ENCODE results near the gene PPP4R4.
"Not testable (repeated sequence)": the region's sequence is repeated elsewhere in the genome, so short reads cannot be mapped to it uniquely, and the experiment has no call there.

PPP4R4 gene

DNA sequence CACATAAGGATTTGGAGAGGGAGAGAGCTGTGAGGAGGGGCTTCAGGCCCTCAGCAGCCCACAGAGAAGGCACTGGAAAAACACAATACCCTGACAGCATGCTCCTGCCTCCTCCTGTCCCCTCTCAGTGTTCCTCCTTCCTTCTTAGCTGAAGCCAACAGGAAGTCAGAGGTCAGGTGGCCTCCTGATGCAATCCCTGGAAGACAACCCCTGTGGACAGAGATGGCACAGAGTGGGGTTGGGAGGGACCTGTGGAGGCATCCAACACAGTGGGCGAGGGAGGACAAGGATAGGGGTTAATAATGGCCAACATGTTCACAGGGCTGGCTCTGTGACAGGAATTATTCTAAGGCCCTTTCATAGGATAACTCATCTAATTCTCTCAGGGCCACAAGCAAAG is 29.4 kb upstream of the PPP4R4 start:
- no peak for DNase-seq

DNA sequence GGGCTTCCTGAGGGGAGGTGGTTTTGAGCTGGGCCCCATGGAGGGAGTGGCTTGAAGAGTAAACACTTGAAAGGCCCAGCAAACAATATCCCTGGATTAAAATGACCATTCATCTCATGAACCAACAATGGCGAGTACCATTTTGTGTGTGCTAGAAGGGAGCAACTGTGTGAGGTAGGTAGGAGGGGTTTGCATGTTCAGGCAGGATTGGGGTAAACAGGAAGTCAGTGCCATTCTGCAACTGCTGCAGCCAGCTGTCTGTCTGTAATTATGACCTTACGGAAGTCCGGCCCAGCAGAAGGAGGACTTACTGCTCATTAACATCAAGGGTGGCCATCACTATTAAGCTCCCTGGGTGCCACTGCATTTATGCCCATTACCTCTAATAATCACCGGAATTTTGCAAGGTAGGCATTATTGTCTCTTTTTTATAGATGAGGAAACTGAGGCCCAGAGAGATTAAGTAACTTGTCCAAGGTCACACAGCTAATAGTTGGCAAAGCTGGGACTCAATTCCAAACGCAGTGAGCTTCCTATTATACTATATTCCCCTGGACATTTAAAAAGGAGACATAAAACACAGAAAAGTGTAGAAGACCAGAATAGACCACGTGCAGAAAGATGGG is 28.1 kb upstream of the PPP4R4 start:
- no peak for DNase-seq

DNA sequence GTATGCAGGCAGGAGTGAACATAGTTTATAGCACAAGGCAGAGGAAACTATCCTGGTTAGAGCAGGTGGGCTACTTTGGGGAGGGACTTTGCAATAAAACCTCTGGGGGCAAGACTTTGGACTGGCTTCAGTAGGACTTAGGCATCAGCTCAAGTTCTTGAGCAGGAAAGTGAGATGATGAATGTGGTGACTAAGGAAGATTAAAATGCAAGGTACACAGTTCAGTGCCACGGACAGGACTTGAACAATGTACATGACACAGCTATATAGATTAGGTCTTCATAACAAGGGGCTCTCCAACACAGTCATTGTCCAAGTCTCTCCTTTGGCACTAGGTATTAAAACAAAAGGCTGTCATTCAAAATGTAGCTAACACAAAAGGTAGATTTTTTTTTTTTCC is 21.4 kb upstream of the PPP4R4 start:
- DNase-seq = no peak

DNA sequence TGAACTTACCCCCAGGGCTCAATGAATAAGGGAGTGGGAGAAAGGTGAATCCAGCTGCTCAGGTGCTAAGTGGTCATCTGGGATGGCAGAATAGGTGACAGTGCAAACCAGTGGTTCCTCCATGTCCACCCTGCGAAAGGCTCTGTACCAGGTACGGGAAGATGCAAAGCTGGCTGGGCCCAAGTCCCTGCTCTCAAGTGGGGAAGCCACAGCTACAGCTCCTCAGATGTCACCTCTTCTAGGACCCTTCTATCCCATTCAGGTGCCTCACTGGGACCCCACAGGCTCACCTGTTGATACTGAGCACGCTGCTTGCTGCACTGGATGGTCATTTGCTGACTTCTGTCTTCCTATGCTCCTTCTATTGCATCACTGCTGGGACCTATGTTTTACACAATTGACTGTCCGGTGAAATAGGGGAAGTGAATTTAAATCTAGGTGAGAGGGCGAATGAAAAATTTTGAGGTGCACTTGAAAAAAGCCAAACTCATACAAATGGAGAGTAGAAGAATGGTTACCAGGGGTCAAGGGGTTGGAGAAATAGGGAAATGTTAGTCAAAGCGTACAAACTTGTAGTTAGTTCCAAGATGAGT is 20.3 kb upstream of the PPP4R4 start:
- DNase-seq = no peak

DNA sequence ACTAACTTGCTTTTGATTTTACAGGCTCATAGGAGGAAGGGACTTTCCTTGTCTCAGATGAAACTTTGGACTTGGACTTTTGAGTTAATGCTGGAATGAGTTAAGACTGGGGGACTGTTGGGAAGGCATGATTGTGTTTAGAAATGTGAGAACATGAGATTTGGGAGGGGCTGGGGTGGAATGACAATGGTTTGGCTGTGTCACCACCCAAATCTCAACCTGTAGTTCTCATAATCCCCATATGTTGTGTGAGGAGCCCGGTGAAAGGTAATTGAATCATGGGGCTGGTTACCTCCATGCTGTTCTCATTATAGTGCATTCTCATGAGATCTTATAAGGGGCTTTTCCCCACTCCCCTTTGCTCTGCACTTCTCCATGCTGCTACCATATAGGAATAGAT is 18.0 kb upstream of the PPP4R4 start:
- not testable (repeated sequence) for DNase-seq

DNA sequence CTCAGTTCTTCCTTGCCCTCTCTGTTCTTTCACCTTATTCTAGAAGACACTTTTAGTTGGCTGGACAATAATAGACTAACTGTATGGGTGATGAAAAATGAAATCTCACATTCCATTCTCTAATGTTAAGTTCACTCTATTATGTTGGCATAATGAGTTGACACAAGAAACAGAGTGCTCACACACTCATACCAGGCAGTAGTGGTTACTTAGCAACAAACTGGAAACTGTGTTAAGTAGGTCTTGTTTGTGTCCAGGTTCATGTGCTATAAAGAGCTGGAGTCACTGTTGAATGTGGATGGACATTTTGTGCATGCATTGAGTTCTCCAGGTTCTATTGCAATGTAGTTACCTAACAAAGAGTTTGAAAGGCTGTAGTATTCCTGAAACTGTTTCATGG is 16.9 kb upstream of the PPP4R4 start:
- DNase-seq = no peak

DNA sequence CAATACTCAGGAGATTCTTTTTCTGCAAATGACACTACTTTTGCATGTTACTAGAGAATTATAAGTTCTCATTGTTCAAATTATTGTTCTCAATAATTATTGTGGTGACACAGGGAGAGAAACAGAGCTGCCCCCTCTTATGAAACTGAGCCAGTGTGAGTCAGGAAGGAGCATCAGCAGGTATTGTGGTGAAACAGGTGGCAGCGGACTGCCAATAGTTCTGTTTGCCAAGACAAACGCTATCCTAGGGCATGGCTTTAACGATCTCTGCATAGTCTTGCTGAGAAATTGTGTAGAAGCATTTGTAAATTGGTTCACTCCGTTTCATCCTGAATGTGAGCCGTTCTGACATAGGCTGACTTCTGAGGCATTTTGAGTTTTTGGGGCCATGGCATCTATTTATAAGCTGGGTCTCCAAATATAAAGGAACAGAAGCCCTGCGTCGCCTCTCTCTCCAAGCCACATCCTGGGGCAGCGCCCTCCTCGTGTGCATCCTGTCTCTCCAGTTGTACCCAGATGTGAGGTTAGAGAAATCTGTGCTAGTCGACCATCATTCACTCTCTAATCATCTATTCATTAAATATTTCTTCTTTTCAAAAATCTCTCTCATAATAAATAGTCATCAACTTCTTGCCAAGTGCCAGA is 15.8 kb upstream of the PPP4R4 start:
- no peak for DNase-seq

DNA sequence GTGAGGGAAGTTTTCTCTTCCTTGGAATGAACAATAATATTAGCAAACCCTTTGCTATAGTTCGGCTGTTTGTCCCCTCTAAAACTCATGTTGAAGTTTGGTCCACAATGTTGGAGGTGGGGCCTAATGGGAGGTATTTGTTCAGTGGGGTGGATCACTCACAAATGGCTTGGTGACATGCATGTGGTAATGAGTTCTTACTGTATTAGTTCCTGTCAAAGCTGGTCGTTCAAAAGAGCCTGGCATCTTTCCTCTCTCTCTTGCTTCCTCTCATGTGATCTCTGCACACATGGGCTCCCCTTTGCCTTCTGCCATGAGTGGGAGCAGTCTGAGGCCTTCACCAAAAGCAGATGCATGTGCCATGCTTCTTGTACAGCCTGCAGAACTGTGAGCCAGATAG is 13.1 kb upstream of the PPP4R4 start:
- no peak for DNase-seq

DNA sequence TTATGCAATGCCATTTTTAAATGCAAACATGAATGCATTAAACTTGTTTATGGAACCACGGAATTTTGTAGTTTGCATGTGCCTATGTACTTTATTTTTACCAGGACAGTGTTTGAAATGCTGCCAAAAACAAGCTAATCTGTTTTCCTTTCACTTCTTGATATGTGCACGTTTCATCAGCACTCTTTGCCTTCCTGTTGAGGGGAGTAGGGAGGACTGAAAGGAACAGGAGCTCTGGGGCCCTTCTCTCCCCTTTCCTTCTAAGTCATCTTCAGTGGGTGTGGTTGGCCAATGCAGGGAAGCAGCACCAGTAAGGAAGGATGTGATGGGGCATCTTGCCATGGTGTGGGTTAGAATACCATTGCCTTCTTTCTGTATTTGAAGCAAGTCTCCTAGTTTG is 12.1 kb upstream of the PPP4R4 start:
- DNase-seq = no peak

DNA sequence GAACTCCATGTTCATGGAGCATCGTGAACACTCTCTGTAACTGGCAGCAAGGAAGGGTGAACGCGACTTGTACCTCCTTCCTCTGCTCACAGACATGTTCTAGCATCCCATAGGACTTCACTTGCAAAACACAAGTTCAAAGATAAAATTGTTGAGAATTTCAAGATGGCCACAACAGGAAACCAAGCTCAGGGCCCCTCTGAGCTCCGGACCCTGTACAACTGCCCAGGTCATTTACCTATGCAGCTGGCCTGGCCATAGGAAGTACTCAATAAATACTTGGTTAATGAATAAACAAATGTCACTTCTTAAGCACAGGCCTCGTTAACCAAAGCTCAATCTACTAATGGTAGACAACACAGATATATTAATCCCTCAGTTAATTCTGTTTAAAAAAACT is 11.7 kb upstream of the PPP4R4 start:
- no peak for DNase-seq

DNA sequence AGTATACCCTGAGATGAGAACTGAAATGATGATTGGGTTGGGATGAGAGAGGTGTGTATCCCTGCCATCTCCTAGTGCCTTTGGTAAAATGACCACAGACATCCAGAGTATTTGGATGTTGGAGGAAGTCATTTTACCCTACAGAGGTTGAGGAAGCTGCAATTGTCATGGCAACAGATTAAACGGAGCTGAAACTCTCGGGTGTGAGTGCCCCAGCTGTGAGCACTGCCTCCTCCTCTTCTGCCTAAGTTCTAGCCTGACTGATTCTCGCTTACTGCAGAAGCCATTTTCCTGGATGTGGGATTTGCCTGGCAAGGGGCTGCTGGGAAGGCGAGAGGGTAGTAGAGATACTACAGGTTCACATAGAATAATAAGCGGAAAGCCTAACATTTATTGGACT is 10.3 kb upstream of the PPP4R4 start:
- peak in 1 of 2 experiments; percentile 24 for DNase-seq

DNA sequence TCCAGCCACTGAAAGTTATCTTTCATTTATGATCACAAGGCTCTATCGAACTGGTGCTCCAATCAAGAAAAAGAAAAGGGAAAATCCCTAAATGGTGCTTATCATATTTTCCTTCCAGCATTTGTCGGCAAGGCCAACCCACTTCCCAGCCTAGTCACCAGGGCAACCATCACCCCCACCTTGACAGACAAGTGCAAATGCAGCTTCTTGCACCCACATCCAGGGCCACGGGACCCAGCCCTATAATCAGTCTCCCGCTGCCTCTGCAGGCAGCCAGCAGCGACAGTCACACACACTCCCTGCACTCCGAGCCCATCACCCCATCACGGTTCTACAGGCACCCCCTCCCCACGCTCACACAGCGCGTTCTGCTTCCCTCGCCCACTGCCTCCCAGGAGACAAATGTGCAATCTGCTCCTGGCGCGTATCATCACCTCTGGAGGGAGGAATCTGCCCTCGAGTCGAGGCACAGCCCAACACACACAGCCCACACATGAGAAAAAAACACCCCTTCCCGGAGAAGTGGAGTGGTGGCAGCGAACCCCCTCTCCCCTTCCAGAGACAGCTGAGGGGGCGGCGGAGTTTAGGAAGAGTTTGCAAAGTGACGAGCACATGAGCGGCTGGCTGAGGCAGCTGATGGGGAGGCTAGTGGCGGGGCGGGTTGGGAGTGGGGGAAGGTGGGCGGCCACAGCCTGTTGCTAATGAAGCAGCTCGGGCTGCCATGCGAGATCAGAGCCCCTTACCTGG is 9.3 kb upstream of the PPP4R4 start:
- DNase-seq = peak; percentile 50 to 61

DNA sequence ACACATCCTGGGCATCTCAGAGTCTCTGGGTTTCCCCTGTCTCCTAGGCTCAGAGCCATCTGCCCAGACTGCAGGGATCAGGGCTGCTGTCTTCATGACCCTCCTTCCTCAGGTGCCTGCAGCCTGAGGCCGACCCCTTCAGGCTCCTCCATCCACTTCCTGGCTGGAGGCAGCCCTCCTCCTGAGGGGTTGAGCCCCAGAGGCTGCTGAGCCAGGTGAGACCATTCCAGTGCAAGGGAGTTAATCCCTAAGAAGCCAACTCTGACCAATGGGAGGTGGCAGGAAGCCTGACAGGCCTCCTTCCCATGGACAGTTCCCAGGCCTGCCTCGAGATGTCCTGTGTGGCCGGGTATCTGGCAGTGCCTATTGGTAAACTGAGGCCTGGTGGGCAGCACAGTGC is 8.4 kb upstream of the PPP4R4 start:
- DNase-seq = no peak

DNA sequence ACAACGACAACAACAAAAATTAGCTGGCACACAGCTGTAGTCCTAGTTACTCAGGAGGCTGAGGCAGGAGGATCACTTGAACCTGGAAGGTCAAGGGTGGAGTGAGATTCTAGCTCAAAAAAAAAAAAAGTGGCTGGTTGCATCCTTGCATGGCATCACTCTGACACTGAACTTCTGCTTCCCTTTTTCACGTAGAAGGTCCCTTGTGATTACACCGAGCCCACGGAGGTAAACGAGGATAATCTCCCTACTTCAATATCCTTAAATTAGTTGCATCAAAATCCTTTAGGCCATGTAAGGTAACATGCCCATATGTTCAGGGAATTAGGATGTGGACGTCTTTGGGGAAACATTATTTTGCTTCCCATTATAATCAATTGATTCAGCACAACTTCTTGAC is 4.0 kb upstream of the PPP4R4 start:
- no peak for DNase-seq

DNA sequence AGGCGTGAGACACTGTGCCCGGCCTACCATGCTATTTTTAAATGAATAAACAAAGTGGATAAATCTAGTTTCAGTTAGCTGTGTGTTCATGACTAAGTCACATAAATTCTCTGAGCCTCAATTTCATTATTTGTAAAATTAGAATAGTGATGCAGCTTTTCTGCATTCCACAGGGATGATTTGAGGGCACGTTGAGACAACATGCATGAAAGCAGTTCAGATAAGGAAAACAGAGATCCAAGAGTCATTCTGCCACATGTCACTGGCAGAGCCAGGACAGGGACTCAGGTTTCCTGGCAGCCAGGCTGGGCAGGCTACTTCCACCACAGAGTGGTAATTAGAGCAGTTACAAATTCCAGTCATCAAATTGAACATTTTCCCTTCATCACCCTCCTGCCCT is 2.9 kb upstream of the PPP4R4 start:
- no peak for DNase-seq

DNA sequence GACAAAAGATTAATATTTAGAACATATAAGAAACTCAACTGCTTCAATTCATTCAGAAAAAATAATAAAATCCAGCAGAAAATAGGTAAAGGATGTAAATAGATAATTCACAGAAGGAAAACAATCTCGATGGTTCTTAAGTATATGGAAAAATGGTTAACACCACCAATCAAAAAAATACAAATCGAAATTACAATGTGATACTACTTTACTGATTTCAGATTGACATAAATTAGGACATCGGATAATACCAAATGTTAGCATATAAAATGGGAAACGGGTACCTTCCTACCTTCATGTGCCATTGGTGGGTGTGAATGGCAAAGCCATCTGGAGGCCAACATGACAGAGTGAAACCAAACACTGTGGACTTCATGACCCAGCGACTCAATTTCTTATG is 1.6 kb upstream of the PPP4R4 start:
- no peak for DNase-seq

DNA sequence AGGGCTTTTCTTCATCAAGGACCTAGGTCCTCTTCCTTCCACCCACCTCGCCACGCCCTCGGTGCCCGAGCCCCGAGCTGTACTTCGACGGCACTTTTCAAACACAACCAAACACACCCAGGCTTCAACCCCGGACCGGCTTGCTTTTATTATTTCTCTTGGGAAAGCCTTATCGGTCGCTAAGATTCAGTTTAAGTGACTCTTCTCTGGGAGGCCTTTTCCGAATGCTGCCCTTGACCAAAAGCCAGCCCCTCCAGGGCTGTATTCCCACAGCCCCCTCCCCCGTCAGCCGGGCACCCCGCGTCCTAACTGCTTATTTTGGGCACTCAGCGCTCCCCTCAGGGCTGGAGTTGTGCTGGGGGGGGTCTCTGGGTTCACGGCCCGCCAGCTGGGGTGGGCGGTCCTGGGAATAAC is 644 bp upstream of the PPP4R4 start:
- peak in 1 of 2 experiments; percentile 29 for DNase-seq

DNA sequence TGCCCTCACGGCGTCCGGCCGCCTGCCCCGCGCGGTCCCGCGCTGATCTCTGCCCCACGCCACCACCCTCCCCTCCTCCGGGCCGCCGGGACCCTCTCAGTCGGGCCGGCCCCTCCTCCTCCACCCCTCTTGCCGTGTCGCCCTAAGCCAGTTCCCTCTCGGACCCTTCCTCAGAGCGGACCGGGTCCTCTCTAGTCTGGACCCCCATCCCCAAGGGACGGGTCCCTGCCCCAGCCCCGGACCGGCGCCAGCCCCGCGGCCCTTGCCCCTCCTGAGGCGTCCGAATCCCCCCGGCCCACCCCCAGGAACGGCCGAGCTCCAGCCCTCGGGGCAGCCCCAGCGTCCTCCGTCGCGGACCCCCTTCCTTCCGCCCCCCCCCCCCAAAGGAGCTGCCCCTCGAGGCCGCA is 485 bp downstream of the PPP4R4 start:
- no peak for DNase-seq

DNA sequence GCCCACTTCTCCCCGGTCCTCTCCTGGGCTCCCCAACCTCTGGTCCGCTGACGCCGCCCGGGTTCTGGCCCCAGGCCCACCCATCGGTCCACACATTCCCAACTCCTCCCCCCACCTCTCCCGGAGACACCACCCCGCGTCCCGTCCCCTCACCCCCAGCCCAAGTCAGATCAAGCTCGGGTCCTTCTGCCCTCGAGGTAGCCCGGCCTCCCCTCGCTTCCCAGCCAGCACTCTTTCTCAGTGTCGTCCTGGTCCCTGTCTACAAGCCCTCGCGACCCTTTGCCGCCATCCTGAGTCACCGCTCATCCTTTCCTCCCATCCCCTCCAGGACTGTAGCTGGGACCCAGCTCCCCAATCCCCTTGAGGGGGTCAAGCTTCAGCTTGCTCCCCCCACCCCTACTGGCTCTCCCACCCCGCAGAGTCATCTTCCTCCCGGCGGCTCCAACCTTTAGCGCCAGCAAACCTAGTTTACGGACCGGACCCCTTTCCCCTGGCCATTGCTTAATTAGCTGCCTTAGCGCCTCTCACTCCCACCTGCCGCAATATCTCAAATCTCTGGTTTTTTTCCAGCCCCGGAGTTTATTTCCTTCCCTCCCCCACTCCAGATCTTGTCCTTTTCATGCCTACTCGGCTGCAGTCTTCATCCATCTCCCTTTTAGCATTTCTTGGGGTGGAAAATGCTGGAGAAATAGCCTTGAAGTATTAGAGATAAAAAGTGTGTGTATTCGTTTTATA is 1.1 kb downstream of the PPP4R4 start:
- peak in 1 of 2 experiments; percentile 31 for DNase-seq

DNA sequence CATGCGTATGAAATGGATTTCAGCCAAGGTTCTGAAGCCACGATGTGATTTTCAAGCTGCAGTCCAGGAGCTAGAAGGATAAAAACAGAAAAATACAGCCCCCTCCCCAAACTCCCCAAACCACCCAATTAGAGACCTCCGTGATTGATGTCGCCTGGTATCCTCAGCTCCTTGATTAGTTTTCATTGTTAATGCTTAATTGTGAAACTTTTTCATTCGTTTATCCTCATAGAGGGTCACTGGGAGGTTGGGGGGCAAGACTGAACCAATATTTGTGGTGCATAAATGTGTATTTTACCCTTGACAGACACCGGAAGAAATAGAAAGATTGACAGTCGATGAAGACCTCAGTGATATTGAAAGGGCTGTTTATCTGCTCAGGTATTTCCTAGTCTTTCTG is 1.6 kb downstream of the PPP4R4 start:
- no peak for DNase-seq

DNA sequence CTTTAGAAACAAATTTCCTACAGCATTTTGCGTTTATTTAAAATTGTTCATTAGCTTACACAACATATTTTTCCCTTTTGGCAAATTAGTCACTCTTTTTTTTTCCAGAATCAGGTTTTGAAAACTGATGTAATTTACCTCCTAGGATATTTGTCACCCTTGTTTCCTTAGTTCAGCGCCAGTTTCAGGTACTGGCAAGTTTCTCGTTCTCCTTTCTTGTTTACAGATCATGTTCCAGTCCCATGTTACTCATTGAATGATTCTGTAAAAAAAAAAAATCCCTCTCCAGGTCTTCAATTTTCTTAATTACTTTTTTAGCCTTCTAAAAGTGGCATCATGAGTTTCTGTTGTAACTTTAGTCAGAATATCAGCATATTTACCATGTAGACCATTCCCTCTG is 2.7 kb downstream of the PPP4R4 start:
- DNase-seq = no peak

DNA sequence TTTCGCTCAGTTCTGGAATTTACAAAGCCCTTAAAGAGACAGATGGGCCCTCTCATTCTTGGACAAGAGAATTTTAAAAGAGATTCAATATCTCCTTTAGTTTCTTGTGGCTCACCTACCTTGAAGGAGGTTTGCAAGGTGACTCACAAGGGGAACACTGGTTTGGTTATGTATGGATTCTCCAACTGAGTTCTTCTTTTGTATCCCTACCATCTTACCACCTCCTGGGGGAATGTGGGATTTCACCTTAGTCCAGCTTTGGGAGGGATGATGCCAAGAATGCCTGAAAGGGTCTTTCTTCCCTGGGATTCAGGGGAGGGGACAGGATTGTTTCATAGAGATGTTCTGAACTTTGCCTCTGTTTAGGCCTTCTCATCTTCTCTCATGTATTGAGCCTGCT is 3.7 kb downstream of the PPP4R4 start:
- no peak for DNase-seq

DNA sequence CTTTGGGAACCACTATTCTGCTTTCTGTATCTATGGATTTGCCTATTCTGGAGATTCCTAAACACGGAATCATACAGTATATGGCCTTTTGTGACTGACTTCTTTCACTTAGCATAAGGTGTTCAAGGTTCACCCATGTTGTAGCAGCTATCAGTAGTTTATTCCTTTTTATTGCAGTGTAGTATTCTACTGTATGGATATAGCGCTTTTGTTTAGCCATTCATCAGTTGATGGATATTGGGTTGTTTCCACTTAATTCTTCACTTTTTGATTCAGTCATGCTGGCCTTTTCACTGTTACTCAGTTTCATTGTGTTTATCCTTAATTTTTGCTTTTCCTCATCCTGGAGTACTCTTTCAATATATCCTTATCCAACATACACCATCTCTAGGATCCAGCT is 5.1 kb downstream of the PPP4R4 start:
- DNase-seq = no peak

Measured in activated CD4-positive, alpha-beta T cell treated with anti-CD3 and anti-CD28 coated beads, Interleukin-2, amount 50 U/mL, for 48 hours (primary cell).